ENCODE results near the gene TBC1D1. TPM values are rescaled to one million over a fixed set of nuclear protein-coding genes. Genes with fewer than 3 reads are reported as not detected.

Gene TBC1D1
- total RNA-seq, 1 donor from 2014 or later: 96.0 TPM

DNA sequence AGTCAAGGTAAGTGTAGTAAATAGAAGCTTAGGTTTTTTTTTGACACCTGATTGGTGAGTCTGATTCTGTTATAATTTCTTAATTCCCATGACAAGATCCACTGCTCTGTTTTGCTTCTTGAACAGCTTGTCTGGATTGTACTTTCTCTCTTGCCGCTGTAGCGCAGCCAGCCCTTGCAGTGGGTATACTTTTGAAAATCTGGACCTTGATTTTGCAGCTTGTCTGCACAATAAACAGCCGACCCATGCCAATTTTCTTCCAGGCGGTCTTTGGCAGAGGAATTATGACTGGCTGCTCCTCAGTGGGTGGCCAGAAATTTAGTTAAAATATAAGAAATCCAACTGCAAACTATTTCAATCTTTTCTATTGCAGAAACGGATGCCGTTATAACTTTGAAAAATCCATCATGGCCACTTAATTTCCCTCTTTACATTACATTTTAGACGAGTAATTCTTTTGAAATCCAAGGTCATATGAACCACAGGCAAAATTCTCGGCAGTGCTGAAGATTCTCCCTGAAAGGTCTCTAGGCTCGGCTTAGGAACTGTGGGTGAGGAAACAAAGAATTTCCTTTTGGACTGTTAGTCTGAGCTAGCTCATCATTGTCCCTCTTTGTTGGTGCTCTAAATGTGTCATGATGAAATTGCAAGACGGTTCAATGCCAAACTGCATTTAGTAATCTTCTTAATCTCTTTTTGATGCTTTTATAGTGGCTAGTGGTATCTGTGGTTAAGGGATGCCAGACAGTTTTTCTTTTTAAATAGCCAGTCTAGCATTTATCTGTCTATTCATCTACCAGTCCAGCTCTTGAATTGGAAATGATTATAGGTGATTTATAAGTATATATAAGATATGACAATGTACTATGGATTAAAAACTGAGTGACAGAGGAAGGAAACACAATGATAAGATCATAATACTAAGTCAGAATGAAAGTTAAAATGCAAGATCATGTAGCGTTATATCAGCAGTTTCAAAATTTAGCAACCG, 37.8 kb downstream of the TBC1D1 start:
- Histone ChIP-seq H3K27me3 (no peaks in the 10 kb centered on the region), H3K36me3 (no peaks in the 10 kb centered on the region), H3K9me3 (no peaks in the 10 kb centered on the region), H3K4me3 (no peak overlapping the region), H3K27ac (no peak overlapping the region), H3K4me1 (peaks cover 9% of the 10 kb centered on the region)
- TF ChIP-seq POLR2AphosphoS5 (IDR thresholded peaks at IDR 0.05; ENCODE audit: insufficient read depth in 1 of 2, low read depth in 1 of 2) (no peak), POLR2A (IDR thresholded peaks at IDR 0.05) (no peak)
- TF ChIP-seq, protein P1, sequence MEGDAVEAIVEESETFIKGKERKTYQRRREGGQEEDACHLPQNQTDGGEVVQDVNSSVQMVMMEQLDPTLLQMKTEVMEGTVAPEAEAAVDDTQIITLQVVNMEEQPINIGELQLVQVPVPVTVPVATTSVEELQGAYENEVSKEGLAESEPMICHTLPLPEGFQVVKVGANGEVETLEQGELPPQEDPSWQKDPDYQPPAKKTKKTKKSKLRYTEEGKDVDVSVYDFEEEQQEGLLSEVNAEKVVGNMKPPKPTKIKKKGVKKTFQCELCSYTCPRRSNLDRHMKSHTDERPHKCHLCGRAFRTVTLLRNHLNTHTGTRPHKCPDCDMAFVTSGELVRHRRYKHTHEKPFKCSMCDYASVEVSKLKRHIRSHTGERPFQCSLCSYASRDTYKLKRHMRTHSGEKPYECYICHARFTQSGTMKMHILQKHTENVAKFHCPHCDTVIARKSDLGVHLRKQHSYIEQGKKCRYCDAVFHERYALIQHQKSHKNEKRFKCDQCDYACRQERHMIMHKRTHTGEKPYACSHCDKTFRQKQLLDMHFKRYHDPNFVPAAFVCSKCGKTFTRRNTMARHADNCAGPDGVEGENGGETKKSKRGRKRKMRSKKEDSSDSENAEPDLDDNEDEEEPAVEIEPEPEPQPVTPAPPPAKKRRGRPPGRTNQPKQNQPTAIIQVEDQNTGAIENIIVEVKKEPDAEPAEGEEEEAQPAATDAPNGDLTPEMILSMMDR (IDR thresholded peaks at IDR 0.05): no peak
- no peak for DNase-seq (ENCODE audit: extremely low spot score in 2 of 2)
- intact Hi-C loops (cut with DNase I): no loop called here

- H3K4me3 ChIP-seq: no peak overlapping the region
- no peak overlapping the region for H3K27ac ChIP-seq
- DNase-seq (ENCODE audit: extremely low spot score in 2 of 2): no peak
- no peaks in the 10 kb centered on the region for H3K27me3 ChIP-seq
- intact Hi-C loops (cut with DNase I): no loop called here
- no peak for TF ChIP-seq POLR2AphosphoS5 (IDR thresholded peaks at IDR 0.05; ENCODE audit: insufficient read depth in 1 of 2, low read depth in 1 of 2)
- TF ChIP-seq, protein P1 (IDR thresholded peaks at IDR 0.05): no peak
- no peak for TF ChIP-seq POLR2A (IDR thresholded peaks at IDR 0.05)
- H3K4me1 ChIP-seq: no peaks in the 10 kb centered on the region
- H3K36me3 ChIP-seq: no peaks in the 10 kb centered on the region
- no peaks in the 10 kb centered on the region for H3K9me3 ChIP-seq
These were observed 43.2 kb downstream of the TBC1D1 start for GRCh38 chr4:37934096-37934495.

- TF ChIP-seq POLR2AphosphoS5 (IDR thresholded peaks at IDR 0.05; ENCODE audit: insufficient read depth in 1 of 2, low read depth in 1 of 2) (no peak), POLR2A (IDR thresholded peaks at IDR 0.05) (no peak)
- TF ChIP-seq, protein P1 (IDR thresholded peaks at IDR 0.05): no peak
These were observed 43.7 kb downstream of the TBC1D1 start for GRCh38 chr4:37934609-37935008.

GRCh38 chr4:37935026-37935425, 44.1 kb downstream of the TBC1D1 start:
- no peak overlapping the region for H3K27ac ChIP-seq
- H3K4me3 ChIP-seq: no peak overlapping the region
- H3K27me3 ChIP-seq: no peaks in the 10 kb centered on the region
- TF ChIP-seq, protein P1 (IDR thresholded peaks at IDR 0.05): no peak
- TF ChIP-seq POLR2A (IDR thresholded peaks at IDR 0.05) (no peak), POLR2AphosphoS5 (IDR thresholded peaks at IDR 0.05; ENCODE audit: insufficient read depth in 1 of 2, low read depth in 1 of 2) (no peak)
- H3K4me1 ChIP-seq: no peaks in the 10 kb centered on the region
- intact Hi-C loops (cut with DNase I): no loop called here
- DNase-seq (ENCODE audit: extremely low spot score in 2 of 2): no peak
- H3K36me3 ChIP-seq: no peaks in the 10 kb centered on the region
- no peaks in the 10 kb centered on the region for H3K9me3 ChIP-seq

More at GRCh38 chr4:37934609-37935008, 43.7 kb downstream of the TBC1D1 start:
- Histone ChIP-seq H3K9me3 (no peaks in the 10 kb centered on the region), H3K4me1 (no peaks in the 10 kb centered on the region), H3K27ac (no peak overlapping the region), H3K36me3 (no peaks in the 10 kb centered on the region), H3K27me3 (no peaks in the 10 kb centered on the region), H3K4me3 (no peak overlapping the region)
- no peak for DNase-seq (ENCODE audit: extremely low spot score in 2 of 2)
- intact Hi-C loops (cut with DNase I): no loop called here

Data from vagina (tissue), 2 donors.